ENCODE data around the gene COBL.

DNA sequence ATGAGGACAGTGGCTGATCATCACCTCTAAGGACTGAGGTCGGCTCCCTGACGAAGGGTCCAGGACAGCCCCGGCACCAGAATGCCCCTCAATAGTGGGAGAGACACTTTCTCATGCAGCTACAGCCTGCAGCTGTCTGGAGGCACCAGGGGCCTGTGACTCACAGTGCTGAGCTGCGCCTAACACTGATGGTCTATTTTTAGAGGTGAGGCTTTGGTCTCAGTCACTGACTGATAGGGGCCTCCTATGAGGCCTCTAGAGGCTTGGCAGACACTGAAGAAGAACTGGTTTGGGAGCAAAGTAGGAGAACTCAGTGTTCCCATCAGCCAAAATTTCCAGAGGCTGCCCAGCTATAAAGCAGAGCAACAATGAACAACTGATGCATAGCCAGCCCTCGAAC is 130.1 kb downstream of the COBL start:
- no peak for TF ChIP-seq POLR2AphosphoS5 (IDR thresholded peaks at IDR 0.05; ENCODE audit: low read depth, low read length)
- no peak for TF ChIP-seq POLR2A (IDR thresholded peaks at IDR 0.05; ENCODE audit: low read depth, low read length)
